ENCODE measurements around the gene CHRNG. TPM values are rescaled to one million over a fixed set of nuclear protein-coding genes. Genes with fewer than 3 reads are reported as not detected.

Gene CHRNG
- total and polyA plus RNA-seq, 2 experiments from 2014 or later, result not detected

DNA sequence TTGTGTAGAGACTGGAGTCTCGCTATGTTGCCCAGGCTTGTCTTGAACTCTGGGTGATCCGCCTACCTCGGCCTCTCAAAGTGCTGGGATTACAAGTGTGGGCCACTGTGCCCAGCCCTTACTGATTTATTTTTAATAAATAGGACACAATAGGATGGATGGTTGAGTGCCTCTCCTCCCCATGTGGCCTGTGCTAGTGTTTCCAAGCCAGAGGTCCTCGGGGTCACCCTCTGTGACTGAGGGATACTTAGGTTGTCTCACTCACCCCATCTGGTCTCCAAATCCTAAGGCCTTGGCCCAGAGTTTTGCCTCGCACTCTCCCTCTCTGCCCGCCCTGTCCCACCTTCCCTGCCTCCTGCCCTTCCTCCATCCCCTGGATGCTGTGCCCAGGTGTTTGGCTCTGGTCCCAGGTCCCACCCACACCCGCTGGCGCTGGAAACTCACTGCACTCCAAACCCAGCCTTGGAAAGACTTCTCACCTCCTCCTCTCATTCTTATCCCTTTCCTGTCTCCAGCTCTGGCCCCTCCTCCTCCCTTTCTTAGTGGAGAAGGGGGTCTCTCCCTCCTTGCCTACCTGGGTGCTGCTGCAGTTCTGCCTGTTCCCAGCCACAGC, 47.1 kb upstream of the CHRNG start:
- no peaks in the 10 kb centered on the region for H3K36me3 ChIP-seq (replicated peaks; ENCODE audit: insufficient read depth, low read depth)
- DNase-seq (ENCODE audit: low spot score), result no peak
- TF ChIP-seq EZH2 (IDR thresholded peaks at IDR 0.05; ENCODE audit: borderline replicate concordance) (no peak), EZH2phosphoT487 (IDR thresholded peaks at IDR 0.05; ENCODE audit: low read depth, severe bottlenecking, unreplicated experiment) (no peak)
- TF ChIP-seq, protein P1, sequence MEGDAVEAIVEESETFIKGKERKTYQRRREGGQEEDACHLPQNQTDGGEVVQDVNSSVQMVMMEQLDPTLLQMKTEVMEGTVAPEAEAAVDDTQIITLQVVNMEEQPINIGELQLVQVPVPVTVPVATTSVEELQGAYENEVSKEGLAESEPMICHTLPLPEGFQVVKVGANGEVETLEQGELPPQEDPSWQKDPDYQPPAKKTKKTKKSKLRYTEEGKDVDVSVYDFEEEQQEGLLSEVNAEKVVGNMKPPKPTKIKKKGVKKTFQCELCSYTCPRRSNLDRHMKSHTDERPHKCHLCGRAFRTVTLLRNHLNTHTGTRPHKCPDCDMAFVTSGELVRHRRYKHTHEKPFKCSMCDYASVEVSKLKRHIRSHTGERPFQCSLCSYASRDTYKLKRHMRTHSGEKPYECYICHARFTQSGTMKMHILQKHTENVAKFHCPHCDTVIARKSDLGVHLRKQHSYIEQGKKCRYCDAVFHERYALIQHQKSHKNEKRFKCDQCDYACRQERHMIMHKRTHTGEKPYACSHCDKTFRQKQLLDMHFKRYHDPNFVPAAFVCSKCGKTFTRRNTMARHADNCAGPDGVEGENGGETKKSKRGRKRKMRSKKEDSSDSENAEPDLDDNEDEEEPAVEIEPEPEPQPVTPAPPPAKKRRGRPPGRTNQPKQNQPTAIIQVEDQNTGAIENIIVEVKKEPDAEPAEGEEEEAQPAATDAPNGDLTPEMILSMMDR (IDR thresholded peaks at IDR 0.05; ENCODE audit: poor library complexity), result no peak

DNA sequence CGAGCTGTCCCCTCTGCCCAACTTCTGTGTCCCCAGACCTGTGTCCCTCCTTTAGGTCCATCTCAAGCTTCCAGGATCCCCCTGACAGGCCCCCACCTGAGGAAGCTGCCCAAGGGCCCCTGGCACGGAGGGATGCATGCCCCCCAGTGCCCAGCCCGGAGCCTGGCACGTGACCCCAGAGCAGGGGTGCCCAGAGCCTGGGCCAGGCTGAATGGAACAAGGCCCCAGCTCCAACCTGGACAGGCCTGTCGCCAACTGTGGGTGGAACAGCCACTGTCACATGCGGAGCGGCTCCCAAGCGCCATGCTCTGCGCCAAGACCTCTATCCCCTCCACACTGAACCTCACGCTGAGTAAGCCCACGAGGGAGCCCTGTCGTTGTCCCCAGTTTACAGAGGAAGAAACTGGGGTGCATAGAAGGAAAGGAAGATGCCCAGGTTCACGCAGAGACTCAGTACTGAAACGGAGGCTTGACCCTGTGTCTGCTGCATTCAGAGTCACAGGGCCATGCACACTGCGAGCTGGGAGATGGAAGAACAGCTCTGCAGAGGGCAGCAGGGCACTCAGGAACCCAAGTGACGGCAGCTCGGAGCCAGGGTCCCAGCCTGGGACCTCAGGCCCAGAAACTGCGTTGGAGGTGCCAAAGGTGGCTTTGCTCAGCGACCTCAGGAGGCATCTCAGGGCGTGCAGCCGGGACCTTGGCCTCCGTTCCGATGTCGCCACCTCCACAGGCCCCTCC, 46.4 kb upstream of the CHRNG start:
- no peak overlapping the region for H2AFZ ChIP-seq
- no peak overlapping the region for H3K4me3 ChIP-seq
- TF ChIP-seq EZH2phosphoT487 (IDR thresholded peaks at IDR 0.05; ENCODE audit: low read depth, severe bottlenecking, unreplicated experiment), result no peak
- TF ChIP-seq EZH2 (IDR thresholded peaks at IDR 0.05; ENCODE audit: borderline replicate concordance), result no peak
- TF ChIP-seq, protein P1 (IDR thresholded peaks at IDR 0.05; ENCODE audit: poor library complexity), result no peak

More for the DNA sequence above, 47.1 kb upstream of the CHRNG start:
- Histone ChIP-seq H3K4me2 (no peak overlapping the region), H3K27ac (no peak overlapping the region), H3K79me2 (no peaks in the 10 kb centered on the region), H4K20me1 (ENCODE audit: insufficient read depth, poor library complexity, severe bottlenecking) (no peaks in the 10 kb centered on the region), H3K4me3 (no peak overlapping the region), H3K4me1 (ENCODE audit: insufficient read depth) (peaks cover under 1% of the 10 kb centered on the region), H2AFZ (no peak overlapping the region), H3K9me3 (ENCODE audit: low read depth) (no peaks in the 10 kb centered on the region), H3K27me3 (peaks cover 26% of the 10 kb centered on the region), H3K9me2 (replicated peaks; ENCODE audit: insufficient read depth) (no peaks in the 10 kb centered on the region)
- 79% methylated on average over 8 of the region's 8 CpGs for WGBS (ENCODE audit: low lambda C conversion rate, missing lambda C conversion rate)

DNA sequence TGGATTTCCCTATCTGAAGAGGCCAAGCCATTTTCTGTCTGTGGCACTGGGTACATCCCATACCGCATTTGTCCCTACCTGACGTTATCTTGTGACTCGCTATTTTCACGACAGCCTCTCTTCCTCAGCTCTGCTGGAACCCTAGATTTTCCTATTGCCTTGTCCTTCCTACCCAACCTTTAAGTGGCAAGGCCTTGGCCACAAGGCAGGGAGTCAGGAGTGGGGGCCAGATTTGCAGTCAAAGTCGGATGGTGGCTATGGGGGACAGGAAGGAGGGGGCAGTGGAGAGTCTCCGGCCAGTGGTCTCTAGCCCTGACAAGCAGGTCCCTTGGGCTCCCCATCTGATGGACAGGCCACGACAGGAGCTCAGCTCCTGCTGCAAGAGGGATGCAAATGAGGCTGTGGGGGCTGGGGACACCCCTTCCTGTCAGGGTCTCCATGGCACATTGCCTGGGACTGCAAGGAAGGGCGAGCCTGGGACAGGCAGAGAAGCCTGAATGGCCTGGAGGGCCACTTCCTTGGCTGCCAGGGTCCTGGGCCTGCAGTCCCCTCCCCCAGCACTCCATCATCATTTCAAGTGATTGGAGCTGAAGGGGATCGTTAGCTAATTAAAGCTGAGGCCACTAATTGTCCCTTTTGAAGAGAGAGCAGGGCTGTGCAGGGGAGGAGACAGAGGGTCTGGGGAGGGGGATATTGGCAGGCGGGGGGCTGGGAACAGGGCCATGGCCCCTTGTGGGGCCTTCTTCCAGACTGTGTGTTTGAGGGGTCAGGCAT, 45.6 kb upstream of the CHRNG start:
- TF ChIP-seq EZH2 (IDR thresholded peaks at IDR 0.05; ENCODE audit: borderline replicate concordance) (no peak), EZH2phosphoT487 (IDR thresholded peaks at IDR 0.05; ENCODE audit: low read depth, severe bottlenecking, unreplicated experiment) (no peak)
- TF ChIP-seq, protein P1 (IDR thresholded peaks at IDR 0.05; ENCODE audit: poor library complexity), result no peak
- Histone ChIP-seq H3K9me2 (replicated peaks; ENCODE audit: insufficient read depth) (no peaks in the 10 kb centered on the region), H4K20me1 (ENCODE audit: insufficient read depth, poor library complexity, severe bottlenecking) (no peaks in the 10 kb centered on the region), H3K4me2 (no peak overlapping the region), H3K9me3 (ENCODE audit: low read depth) (no peaks in the 10 kb centered on the region), H3K27ac (no peak overlapping the region), H3K4me3 (no peak overlapping the region), H2AFZ (no peak overlapping the region), H3K36me3 (replicated peaks; ENCODE audit: insufficient read depth, low read depth) (no peaks in the 10 kb centered on the region), H3K27me3 (peaks cover 13% of the 10 kb centered on the region), H3K4me1 (ENCODE audit: insufficient read depth) (no peaks in the 10 kb centered on the region), H3K79me2 (no peaks in the 10 kb centered on the region)
- no peak for DNase-seq (ENCODE audit: low spot score)
- WGBS (ENCODE audit: low lambda C conversion rate, missing lambda C conversion rate), result 70% methylated on average over 10 of the region's 10 CpGs

More for the DNA sequence above, 46.4 kb upstream of the CHRNG start:
- 94% methylated on average over 24 of the region's 24 CpGs for WGBS (ENCODE audit: low lambda C conversion rate, missing lambda C conversion rate)
- H3K27me3 ChIP-seq, result peaks cover 21% of the 10 kb centered on the region
- no peak overlapping the region for H3K4me2 ChIP-seq
- H3K36me3 ChIP-seq (replicated peaks; ENCODE audit: insufficient read depth, low read depth), result no peaks in the 10 kb centered on the region
- no peaks in the 10 kb centered on the region for H3K4me1 ChIP-seq (ENCODE audit: insufficient read depth)
- no peaks in the 10 kb centered on the region for H4K20me1 ChIP-seq (ENCODE audit: insufficient read depth, poor library complexity, severe bottlenecking)
- no peak overlapping the region for H3K27ac ChIP-seq
- H3K9me2 ChIP-seq (replicated peaks; ENCODE audit: insufficient read depth), result no peaks in the 10 kb centered on the region
- no peak for DNase-seq (ENCODE audit: low spot score)
- no peaks in the 10 kb centered on the region for H3K9me3 ChIP-seq (ENCODE audit: low read depth)
- H3K79me2 ChIP-seq, result no peaks in the 10 kb centered on the region

Measured in hepatocyte (in vitro differentiated cells).